Stimulated activated memory B cell treated with anti-CD40 and anti-IgM and Interleukin-4, amounts not matched to agents 10 μg/mL and 1 μg/mL and 100 μg/mL, for 72 hours (primary cell): ENCODE data around the gene SGIP1.
"Not testable (repeated sequence)": the region's sequence is repeated elsewhere in the genome, so short reads cannot be mapped to it uniquely, and the experiment has no call there.

ENCODE experiments used
- ATAC-seq: fragments of 150-1000 bp; cut with Tn5 transposase; 2 replicates; pipeline ENCODE4 v1.10.0; 2021
- H3K27ac Mint-ChIP-seq: one replicate; pipeline ENCODE4 v1.8.0; 2022; ENCODE audit warnings: mild to moderate bottlenecking, mixed read lengths
- H3K27me3 Mint-ChIP-seq: one replicate; pipeline ENCODE4 v1.8.0; 2022; ENCODE audit warnings: mixed read lengths
- H3K36me3 Mint-ChIP-seq: one replicate; pipeline ENCODE4 v1.8.0; 2022; ENCODE audit warnings: mixed read lengths
- H3K4me1 Mint-ChIP-seq: one replicate; pipeline ENCODE4 v1.8.0; 2022; ENCODE audit warnings: mixed read lengths
- H3K4me3 Mint-ChIP-seq: one replicate; pipeline ENCODE4 v1.8.0; 2022; ENCODE audit warnings: mild to moderate bottlenecking, moderate library complexity, mixed read lengths
- H3K9me3 Mint-ChIP-seq: one replicate; pipeline ENCODE4 v1.8.0; 2022; ENCODE audit warnings: mixed read lengths

SGIP1 gene

GRCh38 chr1:66729523-66729922 lies 195.6 kb downstream of the SGIP1 start:
- peaks cover 22% of the 10 kb centered on the region for H3K27me3 Mint-ChIP-seq
- no peak overlapping the region for H3K27ac Mint-ChIP-seq
- no peak for ATAC-seq
- H3K4me1 Mint-ChIP-seq = peaks cover 5% of the 10 kb centered on the region
- no peaks in the 10 kb centered on the region for H3K36me3 Mint-ChIP-seq
- no peak overlapping the region for H3K4me3 Mint-ChIP-seq
- H3K9me3 Mint-ChIP-seq = no peaks in the 10 kb centered on the region

GRCh38 chr1:66730462-66730861 lies 196.5 kb downstream of the SGIP1 start:
- peaks cover 5% of the 10 kb centered on the region for H3K4me1 Mint-ChIP-seq
- H3K9me3 Mint-ChIP-seq = no peaks in the 10 kb centered on the region
- H3K4me3 Mint-ChIP-seq = no peak overlapping the region
- no peak for ATAC-seq
- H3K27me3 Mint-ChIP-seq = peaks cover 22% of the 10 kb centered on the region
- no peak overlapping the region for H3K27ac Mint-ChIP-seq
- H3K36me3 Mint-ChIP-seq = no peaks in the 10 kb centered on the region

GRCh38 chr1:66731170-66731865 lies 197.4 kb downstream of the SGIP1 start:
- no peak overlapping the region for H3K27ac Mint-ChIP-seq
- H3K36me3 Mint-ChIP-seq = no peaks in the 10 kb centered on the region
- H3K4me1 Mint-ChIP-seq = peaks cover 5% of the 10 kb centered on the region
- H3K4me3 Mint-ChIP-seq = no peak overlapping the region
- no peak for ATAC-seq
- peaks cover 22% of the 10 kb centered on the region for H3K27me3 Mint-ChIP-seq
- H3K9me3 Mint-ChIP-seq = no peaks in the 10 kb centered on the region

DNA sequence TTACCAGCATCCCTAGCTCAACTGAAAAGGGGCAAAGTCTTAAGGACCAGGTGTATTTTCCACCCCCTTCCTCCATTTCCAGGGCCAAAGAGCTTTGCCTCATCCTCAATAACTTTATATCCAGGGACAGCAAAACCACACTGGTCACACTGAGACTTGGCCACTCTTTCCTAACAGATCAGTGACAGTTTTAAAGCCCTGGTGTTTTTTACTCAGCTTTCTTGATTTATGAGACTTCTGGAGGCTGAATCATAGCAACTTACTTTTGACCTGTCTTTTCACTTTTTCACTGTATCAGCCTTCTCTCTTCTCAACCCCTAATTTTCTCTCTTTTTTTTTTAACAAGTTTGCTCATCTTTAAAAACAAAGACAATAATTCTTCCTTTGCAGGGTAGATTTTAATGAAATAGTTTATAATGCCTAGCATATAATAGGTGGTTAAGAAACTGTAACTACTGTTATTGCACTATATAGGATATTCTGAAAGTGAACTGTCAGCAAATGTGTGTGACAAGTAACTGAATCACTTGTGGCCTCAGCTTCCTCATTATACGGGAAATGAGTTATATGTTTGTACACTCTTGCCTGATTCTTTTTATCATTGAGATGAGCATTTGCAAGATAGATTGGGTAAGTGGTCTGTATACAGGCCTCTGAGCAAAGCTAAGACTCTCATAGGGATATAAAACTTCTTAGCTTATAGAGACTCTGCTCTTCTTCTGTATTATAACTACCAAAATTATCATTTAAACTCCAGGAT lies 198.6 kb downstream of the SGIP1 start:
- H3K9me3 Mint-ChIP-seq = no peaks in the 10 kb centered on the region
- ATAC-seq = no peak
- no peak overlapping the region for H3K4me3 Mint-ChIP-seq
- H3K27me3 Mint-ChIP-seq = peaks cover 22% of the 10 kb centered on the region
- no peaks in the 10 kb centered on the region for H3K36me3 Mint-ChIP-seq
- no peak overlapping the region for H3K27ac Mint-ChIP-seq
- peaks cover 5% of the 10 kb centered on the region for H3K4me1 Mint-ChIP-seq

GRCh38 chr1:66733348-66734017 lies 199.5 kb downstream of the SGIP1 start:
- ATAC-seq = no peak
- peaks cover 22% of the 10 kb centered on the region for H3K27me3 Mint-ChIP-seq
- H3K36me3 Mint-ChIP-seq = no peaks in the 10 kb centered on the region
- no peaks in the 10 kb centered on the region for H3K9me3 Mint-ChIP-seq
- H3K4me1 Mint-ChIP-seq = peaks cover 5% of the 10 kb centered on the region
- no peak overlapping the region for H3K27ac Mint-ChIP-seq
- H3K4me3 Mint-ChIP-seq = no peak overlapping the region

DNA sequence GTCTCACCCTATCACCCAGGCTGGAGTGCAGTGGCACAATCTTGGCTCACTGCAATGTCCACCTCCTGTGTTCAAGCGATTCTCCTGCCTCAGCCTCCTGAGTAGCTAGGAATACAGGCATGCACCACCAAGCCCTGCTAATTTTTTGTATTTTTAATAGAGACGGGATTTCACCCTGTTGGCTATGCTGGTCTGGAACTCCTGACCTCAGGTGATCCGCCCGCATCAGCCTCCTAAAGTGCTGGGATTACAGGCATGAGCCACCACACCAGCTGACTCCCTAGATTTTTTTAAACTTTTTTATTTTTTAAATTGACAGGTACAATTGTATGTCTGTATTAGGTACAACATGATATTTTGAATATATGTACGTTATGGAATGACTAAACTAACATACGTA lies 200.6 kb downstream of the SGIP1 start:
- Mint-ChIP-seq H3K4me1 (peaks cover 11% of the 10 kb centered on the region), H3K27me3 (peaks cover 22% of the 10 kb centered on the region)
- not testable (repeated sequence) for ATAC-seq, H3K27ac Mint-ChIP-seq, H3K36me3 Mint-ChIP-seq, H3K9me3 Mint-ChIP-seq, H3K4me3 Mint-ChIP-seq

GRCh38 chr1:66737836-66738235 lies 203.9 kb downstream of the SGIP1 start:
- Mint-ChIP-seq H3K4me3 (no peak overlapping the region), H3K27me3 (peaks cover 1% of the 10 kb centered on the region), H3K27ac (no peak overlapping the region), H3K4me1 (peaks cover 10% of the 10 kb centered on the region), H3K9me3 (no peaks in the 10 kb centered on the region), H3K36me3 (no peaks in the 10 kb centered on the region)
- ATAC-seq = no peak

- peaks cover 9% of the 10 kb centered on the region for H3K4me1 Mint-ChIP-seq
- H3K4me3 Mint-ChIP-seq = no peak overlapping the region
- H3K9me3 Mint-ChIP-seq = no peaks in the 10 kb centered on the region
- H3K27ac Mint-ChIP-seq = no peak overlapping the region
- no peaks in the 10 kb centered on the region for H3K27me3 Mint-ChIP-seq
- H3K36me3 Mint-ChIP-seq = no peaks in the 10 kb centered on the region
- peak; percentile 39 for ATAC-seq
Measured at GRCh38 chr1:66739401-66740157, 205.6 kb downstream of the SGIP1 start.

- Mint-ChIP-seq H3K27ac (no peak overlapping the region), H3K9me3 (no peaks in the 10 kb centered on the region), H3K36me3 (no peaks in the 10 kb centered on the region), H3K27me3 (peaks cover 11% of the 10 kb centered on the region), H3K4me1 (no peaks in the 10 kb centered on the region), H3K4me3 (no peak overlapping the region)
- no peak for ATAC-seq
Measured at GRCh38 chr1:66745451-66745850, 211.5 kb downstream of the SGIP1 start.

GRCh38 chr1:66747501-66747900 lies 213.5 kb downstream of the SGIP1 start:
- Mint-ChIP-seq H3K27ac (no peak overlapping the region), H3K9me3 (no peaks in the 10 kb centered on the region), H3K4me3 (no peak overlapping the region), H3K27me3 (peaks cover 29% of the 10 kb centered on the region), H3K4me1 (peaks cover 7% of the 10 kb centered on the region), H3K36me3 (no peaks in the 10 kb centered on the region)
- no peak for ATAC-seq

GRCh38 chr1:66750577-66750976 lies 216.6 kb downstream of the SGIP1 start:
- ATAC-seq = no peak
- H3K36me3 Mint-ChIP-seq = no peaks in the 10 kb centered on the region
- no peaks in the 10 kb centered on the region for H3K9me3 Mint-ChIP-seq
- peaks cover 14% of the 10 kb centered on the region for H3K4me1 Mint-ChIP-seq
- H3K27me3 Mint-ChIP-seq = peaks cover 38% of the 10 kb centered on the region
- no peak overlapping the region for H3K4me3 Mint-ChIP-seq
- no peak overlapping the region for H3K27ac Mint-ChIP-seq

DNA sequence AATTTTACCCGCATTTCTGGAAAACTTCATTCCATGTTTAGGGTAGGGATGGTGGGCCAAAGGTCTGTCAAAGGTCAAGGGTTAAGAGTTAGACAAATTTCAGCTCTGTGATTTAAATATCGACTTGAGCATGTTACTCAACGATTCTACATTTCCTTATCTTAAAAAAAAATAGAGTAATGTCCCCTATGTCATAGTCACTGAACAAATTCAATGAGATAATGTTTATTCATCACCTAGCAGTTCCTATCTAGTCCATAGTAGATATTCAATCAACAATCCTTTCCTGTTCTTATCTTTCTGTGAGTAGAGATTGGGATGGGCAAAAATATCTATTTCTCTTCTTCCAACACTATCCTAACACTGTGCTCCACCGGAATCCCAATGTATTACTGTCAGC lies 217.2 kb downstream of the SGIP1 start:
- Mint-ChIP-seq H3K27me3 (peaks cover 38% of the 10 kb centered on the region), H3K36me3 (no peaks in the 10 kb centered on the region), H3K9me3 (no peaks in the 10 kb centered on the region), H3K4me1 (peaks cover 14% of the 10 kb centered on the region), H3K27ac (no peak overlapping the region), H3K4me3 (no peak overlapping the region)
- ATAC-seq = no peak

- peaks cover 14% of the 10 kb centered on the region for H3K4me1 Mint-ChIP-seq
- peak within 1 kb of the TSS; percentile 48 for H3K4me3 Mint-ChIP-seq
- H3K27me3 Mint-ChIP-seq = peaks cover 38% of the 10 kb centered on the region
- no peak for ATAC-seq
- no peaks in the 10 kb centered on the region for H3K36me3 Mint-ChIP-seq
- H3K9me3 Mint-ChIP-seq = no peaks in the 10 kb centered on the region
- no peak within 1 kb of the TSS for H3K27ac Mint-ChIP-seq
Measured at GRCh38 chr1:66752000-66752592, 218.1 kb downstream of the SGIP1 start, which contains the start of gene DYNLT5. DYNLT5 (plus strand) TSS chr1:66752459; CDS start chr1:66754659, 2,200 bp downstream.

GRCh38 chr1:66752671-66753371 lies 218.9 kb downstream of the SGIP1 start:
- Mint-ChIP-seq H3K27me3 (peaks cover 38% of the 10 kb centered on the region), H3K27ac (no peak overlapping the region), H3K4me3 (peak overlapping the region; percentile 48), H3K4me1 (peaks cover 15% of the 10 kb centered on the region), H3K9me3 (no peaks in the 10 kb centered on the region), H3K36me3 (no peaks in the 10 kb centered on the region)
- ATAC-seq = no peak
